HepG2 (cell line): ENCODE data around the gene PTPRN. TPM values are rescaled to one million over a fixed set of nuclear protein-coding genes. Genes with fewer than 3 reads are reported as not detected.

Experiments
- ARNT ChIP-seq: fragments of 450-650 bp; IDR thresholded peaks from 2 replicates; pipeline ENCODE4 v1.6.1; 2017
- ASH2L ChIP-seq: fragments of 300-600, 200-600 bp; sonication (generic); IDR thresholded peaks from 2 replicates; pipeline ENCODE4 v1.7.0; 2017; ENCODE audit warnings: low read depth, mild to moderate bottlenecking, moderate library complexity, mixed read lengths, low read length; ENCODE audit not compliant: insufficient read length
- ATF7-NPFF ChIP-seq: sonication (generic); formaldehyde crosslinking; IDR thresholded peaks from 2 replicates; pipeline ENCODE4 v1.8.1; 2023; ENCODE audit warnings: mild to moderate bottlenecking, low read depth, missing genetic modification reagents, moderate library complexity
- EHMT2 ChIP-seq: fragments of 200-600 bp; sonication (generic); IDR thresholded peaks from 2 replicates; pipeline ENCODE4 v1.7.0; 2017; ENCODE audit warnings: antibody characterized with exemption, low read depth, low read length, borderline replicate concordance
- HOXA9 ChIP-seq: sonication (generic); formaldehyde crosslinking; IDR thresholded peaks from 2 replicates; pipeline ENCODE4 v1.8.1; 2022; ENCODE audit warnings: missing genetic modification reagents, mild to moderate bottlenecking, moderate library complexity, borderline replicate concordance
- MYNN ChIP-seq: sonication (generic); formaldehyde crosslinking; IDR thresholded peaks from 2 replicates; pipeline ENCODE4 v1.4.0; 2020; ENCODE audit warnings: mild to moderate bottlenecking, low read depth, missing genetic modification reagents
- NCOA5 ChIP-seq: sonication (generic); formaldehyde crosslinking; IDR thresholded peaks from 2 replicates; pipeline ENCODE4 v1.4.0; 2020; ENCODE audit warnings: missing genetic modification reagents
- NFIC ChIP-seq: IDR thresholded peaks from 2 replicates; pipeline ENCODE4 v1.6.1; 2012; ENCODE audit warnings: mild to moderate bottlenecking, low read length, inconsistent platforms
- NFKBIZ ChIP-seq: IDR thresholded peaks from 2 replicates; pipeline ENCODE4 v1.6.1; 2018; ENCODE audit warnings: missing genetic modification reagents, missing compliant biosample characterization
- NR0B2 ChIP-seq: sonication (generic); formaldehyde crosslinking; IDR thresholded peaks from 2 replicates; pipeline ENCODE4 v1.4.0; 2020; ENCODE audit warnings: mild to moderate bottlenecking, missing genetic modification reagents
- PHF21A ChIP-seq: sonication (generic); formaldehyde crosslinking; IDR thresholded peaks from 2 replicates; pipeline ENCODE4 v1.5.0; 2020; ENCODE audit warnings: mild to moderate bottlenecking, missing genetic modification reagents
- PRDM4 ChIP-seq: sonication (generic); formaldehyde crosslinking; IDR thresholded peaks from 2 replicates; pipeline ENCODE4 v1.9.0; 2021; ENCODE audit warnings: missing genetic modification reagents, borderline replicate concordance
- RBFOX2 ChIP-seq: fragments of 200-400 bp; formaldehyde crosslinking; IDR thresholded peaks from 2 replicates; pipeline ENCODE4 v1.6.1; 2017; ENCODE audit warnings: low read depth, mild to moderate bottlenecking, low read length
- REL ChIP-seq: sonication (generic); formaldehyde crosslinking; conservative IDR thresholded peaks from 2 replicates; pipeline ENCODE4 v1.8.0; 2022; ENCODE audit warnings: mild to moderate bottlenecking, missing genetic modification reagents, moderate library complexity
- SIN3B ChIP-seq: fragments of 150-350 bp; IDR thresholded peaks from 2 replicates; pipeline ENCODE4 v1.6.1; 2014; ENCODE audit warnings: low read length
- SP140L ChIP-seq: sonication (generic); formaldehyde crosslinking; IDR thresholded peaks from 2 replicates; pipeline ENCODE4 v1.4.0; 2020; ENCODE audit warnings: missing genetic modification reagents, borderline replicate concordance
- ZNF17 ChIP-seq: sonication (generic); formaldehyde crosslinking; IDR thresholded peaks from 2 replicates; pipeline ENCODE4 v1.5.0; 2020; ENCODE audit warnings: mild to moderate bottlenecking, missing genetic modification reagents
- ZNF205 ChIP-seq: IDR thresholded peaks from 2 replicates; pipeline ENCODE4 v1.6.1; 2018; ENCODE audit warnings: missing biosample characterization, missing genetic modification reagents
- ZNF274 ChIP-seq: sonication (generic); formaldehyde crosslinking; IDR thresholded peaks from 2 replicates; pipeline ENCODE4 v1.5.1; 2020; ENCODE audit warnings: mild to moderate bottlenecking, missing genetic modification reagents
- ZNF547 ChIP-seq: sonication (generic); formaldehyde crosslinking; IDR thresholded peaks from 2 replicates; pipeline ENCODE4 v1.5.1; 2020; ENCODE audit warnings: mild to moderate bottlenecking, missing genetic modification reagents
- ZNF556 ChIP-seq: sonication (generic); formaldehyde crosslinking; IDR thresholded peaks from 2 replicates; pipeline ENCODE4 v1.4.0; 2020; ENCODE audit warnings: mild to moderate bottlenecking, missing genetic modification reagents, borderline replicate concordance
- ZNF589 ChIP-seq: sonication (generic); formaldehyde crosslinking; conservative IDR thresholded peaks from 2 replicates; pipeline ENCODE4 v1.8.0; 2022; ENCODE audit warnings: mild to moderate bottlenecking, moderate library complexity, missing genetic modification reagents
- ZNF703 ChIP-seq: sonication (generic); formaldehyde crosslinking; IDR thresholded peaks from 2 replicates; pipeline ENCODE4 v1.5.1; 2020; ENCODE audit warnings: missing genetic modification reagents, mild to moderate bottlenecking, moderate library complexity, borderline replicate concordance
- ZNF710 ChIP-seq: sonication (generic); formaldehyde crosslinking; IDR thresholded peaks from 2 replicates; pipeline ENCODE4 v1.5.0; 2020; ENCODE audit warnings: mild to moderate bottlenecking, missing genetic modification reagents, borderline replicate concordance
- ZNF883 ChIP-seq: sonication (generic); formaldehyde crosslinking; IDR thresholded peaks from 2 replicates; pipeline ENCODE4 v1.5.1; 2020; ENCODE audit warnings: mild to moderate bottlenecking, missing genetic modification reagents; ENCODE audit errors: not compliant biosample characterization
- polyA plus RNA-seq, 8 experiments: library from polyadenylated mRNA; depleted of rRNA in 3 of 8; stranded (reverse) in 7 of 8; unstranded in 1 of 8; fragments of >200 nt; fragmentation: Illumina TruSeq in 4 of 8; extraction: Trizol in 4 of 8; gene quantifications; 2 replicates each; pipeline versions ENCODE4 v1.2.1 to v1.2.3, GENCODE V29; 2011 to 2016; ENCODE audit warnings: low read depth in 4 of 8, missing spikeins in 1 of 8, mixed read lengths in 1 of 8; ENCODE audit not compliant: insufficient read depth in 1 of 8
- total RNA-seq, 5 experiments: library from RNA; depleted of rRNA; stranded (reverse); fragments of >200 nt; fragmentation: Illumina TruSeq; extraction: Trizol; gene quantifications; 2 replicates each; pipeline ENCODE4 v1.2.3, GENCODE V29; 2016; ENCODE audit warnings: low read depth in 1 of 5

The PTPRN gene
- total and polyA plus RNA-seq, 2 of the 13 experiments (the other 11 are each of a cell fraction or from before 2014, with no cell fraction given) = 0.26 TPM; not detected in 1

GRCh38 chr2:219294356-219295351, 14.5 kb downstream of the PTPRN start (continued):
- TF ChIP-seq HOXA9 (CRISPR knock-in tag) (no peak), ZNF883 (peak; percentile 61), ZNF703 (no peak), ATF7-NPFF (peak; percentile 82), ZNF17 (no peak), PRDM4 (peak; percentile 75; the same call in 1 of the 2 replicates), ZNF205 (peak; percentile 82), ZNF589 (CRISPR knock-in tag) (peak; percentile 80; the same call in 1 of the 2 replicates), ZNF710 (CRISPR knock-in tag) (peak; percentile 73; the same call in 1 of the 2 replicates), NFIC (no peak), SIN3B (no peak), ZNF547 (peak; percentile 92; the same call in 1 of the 2 replicates), ZNF274 (peak; percentile 89; the same call in 1 of the 2 replicates), NR0B2 (CRISPR knock-in tag) (0 out of 2 replicates have a peak, but pooled peaks have one; percentile 35), EHMT2 (no peak), REL (CRISPR knock-in tag) (no peak; the same call in 1 of the 2 replicates), ASH2L (peak; percentile 59), NFKBIZ (CRISPR knock-in tag) (peak; percentile 77; the same call in 1 of the 2 replicates), ZNF556 (CRISPR knock-in tag) (peak; percentile 98), PHF21A (CRISPR knock-in tag) (peak; percentile 70; the same call in 1 of the 2 replicates), NCOA5 (CRISPR knock-in tag) (no peak), MYNN (CRISPR knock-in tag) (0 out of 2 replicates have a peak, but pooled peaks have one; percentile 42), RBFOX2 (peak; percentile 84), SP140L (CRISPR knock-in tag) (no peak), ARNT (no peak)
